KG1 (cell line): ENCODE data around the gene CAPZA1.
A peak's percentile ranks its signal among the peaks of the same experiment; 100 is the strongest.
"Not testable (repeated sequence)": the region's sequence is repeated elsewhere in the genome, so short reads cannot be mapped to it uniquely, and the experiment has no call there.

Experiments
- DNase-seq: peaks from one replicate; lab custom pipeline; 2025; lab: John Stamatoyannopoulos, UW

The CAPZA1 gene

GRCh38 chr1:112628516-112628915 is 8.9 kb downstream of the CAPZA1 start:
- DNase-seq = no peak

GRCh38 chr1:112629256-112629655 is 9.6 kb downstream of the CAPZA1 start:
- DNase-seq = no peak

- DNase-seq = no peak
Observed at GRCh38 chr1:112633628-112634027, 14.0 kb downstream of the CAPZA1 start.

- no peak for DNase-seq
Observed at GRCh38 chr1:112634367-112634766, 14.7 kb downstream of the CAPZA1 start.

GRCh38 chr1:112636056-112636455 is 16.4 kb downstream of the CAPZA1 start:
- DNase-seq = no peak

GRCh38 chr1:112636597-112637253 is 17.1 kb downstream of the CAPZA1 start:
- no peak for DNase-seq

GRCh38 chr1:112637254-112638109 is 17.9 kb downstream of the CAPZA1 start:
- no peak for DNase-seq

GRCh38 chr1:112638110-112638428 is 18.4 kb downstream of the CAPZA1 start:
- DNase-seq = no peak

- not testable (repeated sequence) for DNase-seq
Observed at GRCh38 chr1:112640437-112640836, 20.8 kb downstream of the CAPZA1 start.

- DNase-seq = no peak
Observed at GRCh38 chr1:112643080-112643479, 23.4 kb downstream of the CAPZA1 start.

- no peak for DNase-seq
Observed at GRCh38 chr1:112646225-112646624, 26.6 kb downstream of the CAPZA1 start.

GRCh38 chr1:112651205-112651604 is 31.6 kb downstream of the CAPZA1 start:
- DNase-seq = no peak

GRCh38 chr1:112665857-112666256 is 46.2 kb downstream of the CAPZA1 start:
- no peak for DNase-seq

- no peak for DNase-seq
Observed at GRCh38 chr1:112666946-112667345, 47.3 kb downstream of the CAPZA1 start.

GRCh38 chr1:112672009-112672408 is 52.4 kb downstream of the CAPZA1 start:
- DNase-seq = no peak

- DNase-seq = no peak
Observed at GRCh38 chr1:112672842-112673241, 53.2 kb downstream of the CAPZA1 start.

- no peak for DNase-seq
Observed at GRCh38 chr1:112673592-112674439, 54.2 kb downstream of the CAPZA1 start.

- DNase-seq = peak; percentile 76
Observed at GRCh38 chr1:112674440-112674985, 54.9 kb downstream of the CAPZA1 start, which contains the start of gene MOV10. MOV10 (plus strand) TSS chr1:112674659; CDS start chr1:112674913, 254 bp downstream.

GRCh38 chr1:112674986-112675727 is 55.5 kb downstream of the CAPZA1 start:
- peak; percentile 15 for DNase-seq

- no peak for DNase-seq
Observed at GRCh38 chr1:112675728-112676381, 56.2 kb downstream of the CAPZA1 start.

GRCh38 chr1:112676543-112676942 is 56.9 kb downstream of the CAPZA1 start:
- no peak for DNase-seq
